Breast epithelium (tissue), 4 donors: ENCODE data around the gene UBE2H. TPM values are rescaled to one million over a fixed set of nuclear protein-coding genes. Genes with fewer than 3 reads are reported as not detected.

Source experiments
- DNase-seq, 2 donors: peaks; one replicate each; pipeline ENCODE4 v3.0.0-alpha.2; 2019; ENCODE audit warnings: low spot score in 2 of 2
- H3K27ac ChIP-seq, 2 donors: fragments of 200-600 bp; sonication (generic) in 1 of 2; one replicate each; pipeline ENCODE4 v1.5.1; 2016 to 2019; ENCODE audit warnings: mild to moderate bottlenecking in 1 of 2
- H3K27me3 ChIP-seq, 2 donors: fragments of 200-600 bp; sonication (generic) in 1 of 2; one replicate each; pipeline versions ENCODE4 v1.5.1 to v1.6.0; 2017 to 2019; ENCODE audit warnings: control low read depth in 1 of 2, mild to moderate bottlenecking in 1 of 2
- H3K36me3 ChIP-seq: fragments of 200-600 bp; one replicate; pipeline ENCODE4 v1.5.1; 2019
- H3K4me1 ChIP-seq, 2 donors: fragments of 200-600 bp; sonication (generic); one replicate each; pipeline ENCODE4 v1.5.1; 2016 to 2019; ENCODE audit warnings: control low read depth in 1 of 2
- H3K4me3 ChIP-seq, 3 donors: fragments of 200-600 bp; sonication (generic); 1 replicate in 2 of 3; 2 replicates in 1 of 3; pipeline ENCODE4 v1.5.1; 2016 to 2019; ENCODE audit warnings: mild to moderate bottlenecking in 3 of 3, moderate library complexity in 2 of 3
- H3K9me3 ChIP-seq, 2 donors: fragments of 200-600 bp; sonication (generic) in 1 of 2; one replicate each; pipeline ENCODE4 v1.5.1; 2016 to 2019; ENCODE audit warnings: control low read depth in 1 of 2
- POLR2A ChIP-seq: fragments of 450-650 bp; IDR thresholded peaks from one replicate; pipeline ENCODE4 v1.6.1; 2016; ENCODE audit warnings: antibody characterized with exemption, mild to moderate bottlenecking, moderate library complexity
- POLR2AphosphoS5 ChIP-seq, 3 donors: sonication (generic); formaldehyde crosslinking; IDR thresholded peaks; one replicate each; pipeline ENCODE4 v1.6.1; 2017; ENCODE audit warnings: antibody characterized with exemption in 3 of 3
- intact Hi-C: fragments of 100-400 bp; cut with DNase I; formaldehyde crosslinking; loops from one replicate; pipeline ENCODE4 v1.15.1; 2023; ENCODE audit warnings: low total_unique reads
- total RNA-seq, 3 donors: library from RNA; depleted of rRNA; stranded (reverse); fragments of >200 nt; gene quantifications; one replicate each; pipeline ENCODE4 v1.1.0, GENCODE V29; 2016
- TF ChIP-seq, protein P1 (sequence below), 3 donors: fragments of 450-650 bp; IDR thresholded peaks; one replicate each; pipeline ENCODE4 v1.5.1; 2016 to 2017; ENCODE audit warnings: antibody characterized with exemption in 3 of 3, mild to moderate bottlenecking in 3 of 3, moderate library complexity in 3 of 3

The UBE2H gene
- total RNA-seq, 3 donors from 2014 or later, result 81.8 to 124 (median 114) TPM

DNA sequence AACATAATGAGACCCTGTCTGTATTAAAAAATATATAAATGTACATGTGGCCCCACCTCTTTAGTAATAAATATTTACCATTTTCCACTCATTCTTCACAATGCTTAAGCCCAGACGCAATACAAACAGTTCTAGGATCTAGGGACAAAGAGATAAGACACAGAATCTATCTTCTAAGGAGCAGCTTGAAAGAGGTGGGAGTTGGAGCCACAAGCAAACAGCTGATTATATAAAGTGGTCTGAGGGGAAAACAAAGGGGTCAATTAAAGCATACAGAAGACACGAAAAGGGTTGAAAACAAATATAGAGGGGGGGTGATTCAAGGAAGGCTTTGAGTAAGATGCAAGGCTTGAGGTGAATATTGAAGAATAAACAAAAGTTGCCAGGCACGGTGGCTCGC is 43.1 kb downstream of the UBE2H start:
- no peaks in the 10 kb centered on the region for H3K36me3 ChIP-seq
- no peak for TF ChIP-seq POLR2AphosphoS5 (IDR thresholded peaks at IDR 0.05)
- H3K4me3 ChIP-seq, result no peak overlapping the region
- no peaks in the 10 kb centered on the region for H3K27me3 ChIP-seq
- peaks cover 0 to 2% of the 10 kb centered on the region in 2 donors for H3K4me1 ChIP-seq
- H3K9me3 ChIP-seq, result no peaks in the 10 kb centered on the region
- intact Hi-C loops, result no loop called here
- H3K27ac ChIP-seq, result no peak overlapping the region
- DNase-seq, result no peak

DNA sequence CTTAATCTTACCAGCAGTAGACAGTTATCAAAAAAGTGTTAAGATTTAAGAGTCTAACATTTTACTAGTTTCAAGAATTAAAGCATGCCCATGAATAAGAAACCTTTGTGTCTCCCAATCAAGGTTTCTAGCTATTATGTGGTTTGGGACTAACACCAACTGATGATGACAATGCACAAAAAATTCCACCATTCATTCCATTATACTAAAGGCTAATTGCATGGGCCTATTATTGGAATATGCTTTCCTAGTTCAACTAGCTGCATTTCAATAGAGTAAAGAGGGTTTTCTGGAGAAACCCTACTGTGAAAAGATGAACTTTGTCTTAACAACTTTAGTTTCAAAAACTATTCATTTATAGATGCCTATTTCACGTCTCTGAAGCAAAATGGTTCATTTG is 44.6 kb downstream of the UBE2H start:
- TF ChIP-seq, protein P1, sequence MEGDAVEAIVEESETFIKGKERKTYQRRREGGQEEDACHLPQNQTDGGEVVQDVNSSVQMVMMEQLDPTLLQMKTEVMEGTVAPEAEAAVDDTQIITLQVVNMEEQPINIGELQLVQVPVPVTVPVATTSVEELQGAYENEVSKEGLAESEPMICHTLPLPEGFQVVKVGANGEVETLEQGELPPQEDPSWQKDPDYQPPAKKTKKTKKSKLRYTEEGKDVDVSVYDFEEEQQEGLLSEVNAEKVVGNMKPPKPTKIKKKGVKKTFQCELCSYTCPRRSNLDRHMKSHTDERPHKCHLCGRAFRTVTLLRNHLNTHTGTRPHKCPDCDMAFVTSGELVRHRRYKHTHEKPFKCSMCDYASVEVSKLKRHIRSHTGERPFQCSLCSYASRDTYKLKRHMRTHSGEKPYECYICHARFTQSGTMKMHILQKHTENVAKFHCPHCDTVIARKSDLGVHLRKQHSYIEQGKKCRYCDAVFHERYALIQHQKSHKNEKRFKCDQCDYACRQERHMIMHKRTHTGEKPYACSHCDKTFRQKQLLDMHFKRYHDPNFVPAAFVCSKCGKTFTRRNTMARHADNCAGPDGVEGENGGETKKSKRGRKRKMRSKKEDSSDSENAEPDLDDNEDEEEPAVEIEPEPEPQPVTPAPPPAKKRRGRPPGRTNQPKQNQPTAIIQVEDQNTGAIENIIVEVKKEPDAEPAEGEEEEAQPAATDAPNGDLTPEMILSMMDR (IDR thresholded peaks at IDR 0.05), result no peak
- TF ChIP-seq POLR2A, result no peak
- no peak for TF ChIP-seq POLR2AphosphoS5 (IDR thresholded peaks at IDR 0.05)
- no peaks in the 10 kb centered on the region for H3K4me1 ChIP-seq
- no peaks in the 10 kb centered on the region for H3K36me3 ChIP-seq
- intact Hi-C loops, result no loop called here
- no peak for DNase-seq
- no peaks in the 10 kb centered on the region for H3K27me3 ChIP-seq
- H3K27ac ChIP-seq, result no peak overlapping the region
- no peaks in the 10 kb centered on the region for H3K9me3 ChIP-seq
- H3K4me3 ChIP-seq, result no peak overlapping the region

DNA sequence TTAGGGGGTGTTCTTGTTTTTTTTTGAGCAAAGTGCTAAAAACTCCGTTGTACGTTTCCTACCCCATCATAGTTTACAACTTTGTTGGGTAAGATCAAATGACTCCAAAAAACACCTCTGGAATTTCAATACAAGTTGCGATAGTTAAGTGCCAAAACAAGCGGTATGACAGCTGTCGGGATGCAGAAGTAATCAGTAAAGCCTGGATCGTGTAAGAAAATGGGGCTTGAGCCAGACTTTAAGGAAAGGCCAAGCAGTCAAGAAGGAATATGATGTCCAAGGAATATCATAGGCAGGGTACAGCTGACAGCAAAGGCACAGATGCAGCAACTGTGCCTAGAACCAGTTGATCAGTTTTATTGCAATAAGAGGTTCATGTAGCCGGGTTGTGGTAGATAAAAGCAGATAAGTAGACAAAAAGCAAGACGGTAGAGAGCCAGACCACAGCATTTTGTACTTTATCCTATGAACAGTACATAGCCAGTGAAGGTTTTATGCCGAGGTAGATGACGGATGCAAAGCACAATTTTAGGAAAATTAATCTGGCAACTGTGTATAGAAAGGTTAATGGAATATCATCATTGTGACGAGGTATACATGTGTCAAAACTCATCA is 45.5 kb downstream of the UBE2H start:
- TF ChIP-seq POLR2A (no peak), POLR2AphosphoS5 (IDR thresholded peaks at IDR 0.05) (no peak)
- TF ChIP-seq, protein P1 (IDR thresholded peaks at IDR 0.05), result no peak
- H3K4me3 ChIP-seq, result no peak overlapping the region
- peak overlapping the region in 1 of 2 donors; percentile 8 for H3K27ac ChIP-seq
- DNase-seq, result no peak
- intact Hi-C loops, result no loop called here
- H3K27me3 ChIP-seq, result no peaks in the 10 kb centered on the region
- no peaks in the 10 kb centered on the region for H3K9me3 ChIP-seq
- H3K4me1 ChIP-seq, result no peaks in the 10 kb centered on the region
- no peaks in the 10 kb centered on the region for H3K36me3 ChIP-seq

DNA sequence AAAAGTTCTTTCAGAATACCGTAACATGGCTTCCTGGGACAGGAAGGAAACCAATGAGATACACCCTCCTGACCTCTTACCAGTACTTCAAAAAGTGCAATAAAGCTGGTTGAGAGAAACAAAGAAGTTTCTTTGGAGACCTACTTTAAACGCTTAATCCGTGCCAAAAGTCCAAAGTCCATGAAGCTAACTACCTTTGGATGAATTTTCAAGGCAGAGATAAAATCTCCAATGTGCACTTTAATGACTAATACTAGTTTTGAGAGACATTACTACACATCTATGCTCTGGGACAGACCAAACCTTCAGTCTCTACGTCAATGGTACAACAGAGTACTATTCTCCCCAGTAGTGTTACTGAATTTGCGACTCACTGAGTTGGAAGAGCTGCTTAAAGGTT is 46.1 kb downstream of the UBE2H start:
- Histone ChIP-seq H3K4me3 (no peak overlapping the region), H3K36me3 (no peaks in the 10 kb centered on the region), H3K27ac (no peak overlapping the region), H3K27me3 (no peaks in the 10 kb centered on the region), H3K4me1 (no peaks in the 10 kb centered on the region), H3K9me3 (no peaks in the 10 kb centered on the region)
- intact Hi-C loops, result no loop called here
- no peak for DNase-seq
- TF ChIP-seq POLR2A (no peak), POLR2AphosphoS5 (IDR thresholded peaks at IDR 0.05) (no peak)

DNA sequence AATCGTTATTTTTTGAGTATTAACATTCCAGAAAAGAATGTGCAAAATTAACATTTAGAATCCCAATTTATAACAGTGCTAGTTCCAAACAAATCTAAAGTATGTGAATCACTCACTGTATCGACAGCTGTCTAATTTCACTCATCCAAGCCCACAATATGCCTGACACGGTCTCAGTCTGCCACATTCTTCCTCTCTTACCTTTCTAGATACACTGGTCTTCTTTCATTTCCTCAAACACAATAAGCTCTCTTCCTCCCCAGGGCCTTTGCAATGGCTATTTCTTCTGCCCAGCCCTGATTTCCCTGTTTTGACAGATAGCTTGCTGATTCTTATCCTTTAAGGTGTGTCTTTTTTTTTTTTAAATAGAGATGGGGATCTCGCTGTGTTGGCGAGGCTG is 48.8 kb downstream of the UBE2H start:
- Histone ChIP-seq H3K4me3 (no peak overlapping the region), H3K9me3 (no peaks in the 10 kb centered on the region), H3K36me3 (no peaks in the 10 kb centered on the region), H3K27ac (no peak overlapping the region), H3K27me3 (no peaks in the 10 kb centered on the region), H3K4me1 (no peaks in the 10 kb centered on the region)
- DNase-seq, result no peak
- no peak for TF ChIP-seq POLR2AphosphoS5 (IDR thresholded peaks at IDR 0.05)
- no peak for TF ChIP-seq POLR2A
- TF ChIP-seq, protein P1 (IDR thresholded peaks at IDR 0.05), result no peak
- intact Hi-C loops, result no loop called here

DNA sequence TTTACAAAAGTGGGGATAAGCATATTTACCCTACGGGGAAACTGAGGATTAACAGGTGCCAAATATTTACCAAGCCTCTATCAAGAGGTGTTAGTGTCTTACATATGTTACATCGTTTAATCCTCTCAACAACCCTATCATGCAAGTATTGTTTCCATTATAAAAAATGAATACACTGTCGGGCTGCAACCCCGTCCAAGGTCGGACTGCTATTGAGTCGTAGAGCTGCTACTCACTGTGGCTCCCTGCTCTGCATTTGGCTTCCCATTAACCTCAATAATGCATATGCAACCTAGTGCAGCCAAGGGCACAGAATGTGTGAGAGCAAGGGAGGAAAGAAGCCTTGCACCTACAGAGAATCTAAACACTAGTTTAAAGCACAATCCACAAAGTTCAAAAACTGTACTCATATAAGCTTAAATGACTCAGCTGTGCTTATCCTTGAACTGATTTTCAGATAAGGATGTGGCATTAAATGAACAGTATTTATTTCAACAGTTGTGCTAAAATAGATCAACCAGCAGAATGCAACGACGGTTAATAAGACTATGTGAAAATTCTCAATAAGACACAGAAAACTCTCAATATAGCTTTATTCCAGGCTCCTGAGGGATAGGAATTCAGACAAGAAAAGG is 49.9 kb downstream of the UBE2H start:
- H3K4me1 ChIP-seq, result no peaks in the 10 kb centered on the region
- H3K9me3 ChIP-seq, result no peaks in the 10 kb centered on the region
- DNase-seq, result no peak
- H3K36me3 ChIP-seq, result no peaks in the 10 kb centered on the region
- no peak overlapping the region for H3K27ac ChIP-seq
- no peak overlapping the region for H3K4me3 ChIP-seq
- H3K27me3 ChIP-seq, result no peaks in the 10 kb centered on the region
- intact Hi-C loops, result no loop called here
- TF ChIP-seq, protein P1 (IDR thresholded peaks at IDR 0.05), result no peak
- no peak for TF ChIP-seq POLR2A
- TF ChIP-seq POLR2AphosphoS5 (IDR thresholded peaks at IDR 0.05), result no peak
